Memory B cell (primary cell): Measurements from ENCODE around the gene LAMA2.

Experiments
- ATAC-seq: fragments of 150-1000 bp; cut with Tn5 transposase; 2 replicates; pipeline ENCODE4 v1.10.0; 2021; ENCODE audit warnings: low read depth, mild to moderate bottlenecking, moderate library complexity
- DNase-seq, 2 donors: peaks; one replicate each; pipeline ENCODE4 v3.0.0; 2022; ENCODE audit warnings: low spot score in 2 of 2
- H3K27ac Mint-ChIP-seq: one replicate; pipeline ENCODE4 v1.8.0; 2022; ENCODE audit warnings: mild to moderate bottlenecking, moderate library complexity, mixed read lengths
- H3K27me3 Mint-ChIP-seq: one replicate; pipeline ENCODE4 v1.8.0; 2022; ENCODE audit warnings: mixed read lengths
- H3K36me3 Mint-ChIP-seq: one replicate; pipeline ENCODE4 v1.8.0; 2022; ENCODE audit warnings: mild to moderate bottlenecking, mixed read lengths
- H3K4me1 Mint-ChIP-seq: one replicate; pipeline ENCODE4 v1.8.0; 2022; ENCODE audit warnings: mixed read lengths
- H3K4me3 Mint-ChIP-seq: one replicate; pipeline ENCODE4 v1.8.0; 2022; ENCODE audit warnings: mild to moderate bottlenecking, moderate library complexity, mixed read lengths
- H3K9me3 Mint-ChIP-seq: one replicate; pipeline ENCODE4 v1.8.0; 2022; ENCODE audit warnings: mixed read lengths

Gene LAMA2

GRCh38 chr6:129368970-129369369 lies 486.0 kb downstream of the LAMA2 start:
- H3K4me1 Mint-ChIP-seq = no peaks in the 10 kb centered on the region
- no peak for DNase-seq

GRCh38 chr6:129369737-129370136 lies 486.8 kb downstream of the LAMA2 start:
- Mint-ChIP-seq H3K27me3 (peaks cover 1% of the 10 kb centered on the region), H3K27ac (no peak overlapping the region), H3K36me3 (no peaks in the 10 kb centered on the region), H3K4me1 (no peaks in the 10 kb centered on the region), H3K9me3 (no peaks in the 10 kb centered on the region), H3K4me3 (no peak overlapping the region)
- ATAC-seq = no peak
- no peak for DNase-seq

More at GRCh38 chr6:129368970-129369369, 486.0 kb downstream of the LAMA2 start:
- Mint-ChIP-seq H3K9me3 (no peaks in the 10 kb centered on the region), H3K27ac (no peak overlapping the region), H3K4me3 (no peak overlapping the region), H3K27me3 (peaks cover 1% of the 10 kb centered on the region), H3K36me3 (no peaks in the 10 kb centered on the region)
- no peak for ATAC-seq

GRCh38 chr6:129370268-129370916 lies 487.5 kb downstream of the LAMA2 start:
- no peak overlapping the region for H3K4me3 Mint-ChIP-seq
- no peaks in the 10 kb centered on the region for H3K9me3 Mint-ChIP-seq
- no peaks in the 10 kb centered on the region for H3K4me1 Mint-ChIP-seq
- no peak for ATAC-seq
- H3K36me3 Mint-ChIP-seq = no peaks in the 10 kb centered on the region
- peak; percentile 17 to 22 for DNase-seq
- H3K27ac Mint-ChIP-seq = no peak overlapping the region
- H3K27me3 Mint-ChIP-seq = peaks cover 1% of the 10 kb centered on the region

- H3K27ac Mint-ChIP-seq = no peak overlapping the region
Observed at GRCh38 chr6:129381885-129382284, 498.9 kb downstream of the LAMA2 start.

GRCh38 chr6:129382916-129383315 lies 500.0 kb downstream of the LAMA2 start:
- no peak overlapping the region for H3K4me3 Mint-ChIP-seq
- H3K27me3 Mint-ChIP-seq = peaks cover 7% of the 10 kb centered on the region
- ATAC-seq (no peak), DNase-seq (no peak)
- H3K4me1 Mint-ChIP-seq = no peaks in the 10 kb centered on the region
- H3K9me3 Mint-ChIP-seq = peaks cover 1% of the 10 kb centered on the region
- H3K27ac Mint-ChIP-seq = no peak overlapping the region
- H3K36me3 Mint-ChIP-seq = peaks cover 2% of the 10 kb centered on the region

More at GRCh38 chr6:129381885-129382284, 498.9 kb downstream of the LAMA2 start:
- Mint-ChIP-seq H3K4me3 (no peak overlapping the region), H3K4me1 (no peaks in the 10 kb centered on the region), H3K36me3 (no peaks in the 10 kb centered on the region), H3K27me3 (peaks cover 4% of the 10 kb centered on the region), H3K9me3 (peaks cover 1% of the 10 kb centered on the region)
- ATAC-seq (no peak), DNase-seq (no peak)

DNA sequence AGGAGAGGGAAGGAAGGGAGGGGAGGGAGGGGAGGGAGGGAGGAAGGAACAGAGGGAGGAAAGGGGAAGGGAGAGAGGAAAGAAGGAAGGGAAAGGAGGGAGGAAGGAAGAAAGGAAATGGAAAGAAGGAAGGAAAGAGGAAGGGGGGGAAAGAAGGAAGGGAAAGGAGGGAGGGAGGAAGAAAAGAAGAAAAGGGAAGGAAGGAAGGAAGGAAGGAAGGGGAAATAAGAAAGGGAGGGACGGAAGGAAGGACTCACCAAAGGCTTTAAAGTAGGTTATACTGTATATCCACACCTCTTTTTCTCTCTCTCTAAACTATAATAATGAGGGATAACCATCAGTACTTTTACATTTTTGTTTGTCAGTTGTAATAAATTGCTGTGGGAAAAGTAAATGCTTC lies 502.2 kb downstream of the LAMA2 start:
- H3K4me3 Mint-ChIP-seq = no peak overlapping the region
- peaks cover 4% of the 10 kb centered on the region for H3K4me1 Mint-ChIP-seq
- H3K27me3 Mint-ChIP-seq = peaks cover 3% of the 10 kb centered on the region
- H3K27ac Mint-ChIP-seq = no peak overlapping the region
- H3K36me3 Mint-ChIP-seq = peaks cover 2% of the 10 kb centered on the region
- no peak for DNase-seq
- no peak for ATAC-seq
- H3K9me3 Mint-ChIP-seq = no peaks in the 10 kb centered on the region

- Mint-ChIP-seq H3K27ac (no peak overlapping the region), H3K36me3 (peaks cover 2% of the 10 kb centered on the region), H3K4me3 (no peak overlapping the region), H3K4me1 (peaks cover 13% of the 10 kb centered on the region), H3K27me3 (peaks cover 3% of the 10 kb centered on the region), H3K9me3 (no peaks in the 10 kb centered on the region)
- no peak for DNase-seq
- no peak for ATAC-seq
Observed at GRCh38 chr6:129390900-129391299, 508.0 kb downstream of the LAMA2 start.

GRCh38 chr6:129393654-129394053 lies 510.7 kb downstream of the LAMA2 start:
- Mint-ChIP-seq H3K4me1 (peaks cover 13% of the 10 kb centered on the region), H3K4me3 (no peak overlapping the region), H3K27ac (no peak overlapping the region), H3K36me3 (no peaks in the 10 kb centered on the region), H3K9me3 (no peaks in the 10 kb centered on the region), H3K27me3 (no peaks in the 10 kb centered on the region)
- peak in 1 of 2 donors; percentile 3 for DNase-seq
- peak; percentile 97 for ATAC-seq

GRCh38 chr6:129398764-129399163 lies 515.8 kb downstream of the LAMA2 start:
- H3K9me3 Mint-ChIP-seq = no peaks in the 10 kb centered on the region
- no peaks in the 10 kb centered on the region for H3K27me3 Mint-ChIP-seq
- peaks cover 3% of the 10 kb centered on the region for H3K4me1 Mint-ChIP-seq
- no peaks in the 10 kb centered on the region for H3K36me3 Mint-ChIP-seq
- DNase-seq = no peak
- no peak for ATAC-seq
- no peak overlapping the region for H3K4me3 Mint-ChIP-seq
- H3K27ac Mint-ChIP-seq = no peak overlapping the region

GRCh38 chr6:129402244-129402643 lies 519.3 kb downstream of the LAMA2 start:
- Mint-ChIP-seq H3K4me3 (no peak overlapping the region), H3K27me3 (no peaks in the 10 kb centered on the region), H3K36me3 (no peaks in the 10 kb centered on the region), H3K4me1 (no peaks in the 10 kb centered on the region), H3K27ac (no peak overlapping the region), H3K9me3 (no peaks in the 10 kb centered on the region)
- no peak for ATAC-seq
- DNase-seq = no peak

GRCh38 chr6:129411092-129411491 lies 528.2 kb downstream of the LAMA2 start:
- no peak overlapping the region for H3K4me3 Mint-ChIP-seq
- no peaks in the 10 kb centered on the region for H3K9me3 Mint-ChIP-seq
- no peak overlapping the region for H3K27ac Mint-ChIP-seq
- H3K4me1 Mint-ChIP-seq = no peaks in the 10 kb centered on the region
- H3K36me3 Mint-ChIP-seq = no peaks in the 10 kb centered on the region
- no peak for DNase-seq
- no peak for ATAC-seq
- no peaks in the 10 kb centered on the region for H3K27me3 Mint-ChIP-seq

GRCh38 chr6:129416337-129416990 lies 533.5 kb downstream of the LAMA2 start:
- no peak overlapping the region for H3K4me3 Mint-ChIP-seq
- no peaks in the 10 kb centered on the region for H3K9me3 Mint-ChIP-seq
- ATAC-seq = no peak
- H3K27ac Mint-ChIP-seq = no peak overlapping the region
- no peaks in the 10 kb centered on the region for H3K36me3 Mint-ChIP-seq
- DNase-seq = no peak
- no peaks in the 10 kb centered on the region for H3K27me3 Mint-ChIP-seq
- no peaks in the 10 kb centered on the region for H3K4me1 Mint-ChIP-seq

- Mint-ChIP-seq H3K4me1 (no peaks in the 10 kb centered on the region), H3K27me3 (peaks cover 4% of the 10 kb centered on the region), H3K27ac (no peak overlapping the region), H3K9me3 (no peaks in the 10 kb centered on the region), H3K36me3 (no peaks in the 10 kb centered on the region), H3K4me3 (no peak overlapping the region)
- ATAC-seq = no peak
- DNase-seq = no peak
Observed at GRCh38 chr6:129417416-129418086, 534.6 kb downstream of the LAMA2 start.

DNA sequence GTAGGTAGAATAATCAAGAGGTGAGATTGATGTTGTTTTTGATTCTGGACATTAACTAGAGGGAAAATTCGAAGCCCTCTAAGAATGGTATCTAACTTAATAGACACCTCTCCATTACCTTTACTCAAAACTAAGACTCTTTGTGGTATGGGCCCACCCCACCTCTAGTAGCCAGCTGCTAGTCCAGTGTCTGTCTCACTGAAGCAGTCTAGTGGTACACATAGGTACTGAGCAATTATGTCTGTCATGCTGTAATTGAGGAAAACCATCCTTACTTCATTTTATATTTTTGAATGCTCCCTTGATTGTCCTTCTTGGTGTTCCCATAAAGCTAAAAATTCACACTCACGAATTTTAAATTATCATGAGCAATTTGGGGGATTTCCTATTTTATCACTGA lies 536.4 kb downstream of the LAMA2 start:
- no peaks in the 10 kb centered on the region for H3K36me3 Mint-ChIP-seq
- H3K27me3 Mint-ChIP-seq = peaks cover 4% of the 10 kb centered on the region
- DNase-seq = no peak
- H3K27ac Mint-ChIP-seq = no peak overlapping the region
- H3K4me3 Mint-ChIP-seq = no peak overlapping the region
- no peaks in the 10 kb centered on the region for H3K4me1 Mint-ChIP-seq
- H3K9me3 Mint-ChIP-seq = no peaks in the 10 kb centered on the region
- ATAC-seq = no peak
